H4 (cell line): ENCODE measurements around the gene CXCR2. TPM values are rescaled to one million over a fixed set of nuclear protein-coding genes. Genes with fewer than 3 reads are reported as not detected.

Source experiments
- DNase-seq: peaks from one replicate; pipeline ENCODE4 v3.0.0-alpha.2; 2015; ENCODE audit warnings: low spot score
- total RNA-seq: library from RNA; depleted of rRNA; stranded (reverse); fragments of >200 nt; shearing (Covaris generic); gene quantifications from 2 replicates; pipeline ENCODE4 v1.2.3, GENCODE V29; 2014; rRNA removed

Gene CXCR2
- total RNA-seq, 1 experiment from 2014 or later, result not detected

DNA sequence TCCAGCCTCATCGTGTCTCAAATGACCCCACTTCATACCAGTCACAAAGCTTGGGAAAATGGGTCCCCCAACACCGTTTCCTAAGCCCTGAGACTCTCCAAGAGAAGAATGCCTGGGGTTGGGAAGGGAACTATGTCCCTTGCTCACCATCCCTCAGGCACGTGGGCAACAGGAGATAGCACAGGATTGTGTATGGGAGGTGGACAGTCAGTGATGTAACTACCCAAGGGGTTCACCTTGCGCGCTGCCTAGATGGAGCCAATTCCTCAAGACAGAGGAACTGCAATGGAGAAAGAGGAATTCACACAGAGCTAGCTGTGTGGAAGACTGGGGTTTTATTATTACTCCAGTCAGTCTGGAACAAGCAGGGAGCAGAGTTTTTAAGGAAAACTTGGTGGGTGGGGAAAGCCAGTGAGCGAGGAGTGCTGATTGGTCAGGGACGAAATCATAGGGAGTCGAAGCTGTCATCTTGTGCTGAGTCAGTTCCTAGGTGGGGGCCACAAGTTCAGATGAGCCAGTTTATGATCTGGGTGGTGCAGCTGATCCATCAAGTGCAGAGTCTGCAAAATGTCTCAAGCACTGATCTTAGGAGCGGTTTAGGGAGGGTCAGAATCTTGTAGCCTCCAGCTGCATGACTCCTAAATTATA is 54.8 kb downstream of the CXCR2 start:
- DNase-seq, result no peak

DNA sequence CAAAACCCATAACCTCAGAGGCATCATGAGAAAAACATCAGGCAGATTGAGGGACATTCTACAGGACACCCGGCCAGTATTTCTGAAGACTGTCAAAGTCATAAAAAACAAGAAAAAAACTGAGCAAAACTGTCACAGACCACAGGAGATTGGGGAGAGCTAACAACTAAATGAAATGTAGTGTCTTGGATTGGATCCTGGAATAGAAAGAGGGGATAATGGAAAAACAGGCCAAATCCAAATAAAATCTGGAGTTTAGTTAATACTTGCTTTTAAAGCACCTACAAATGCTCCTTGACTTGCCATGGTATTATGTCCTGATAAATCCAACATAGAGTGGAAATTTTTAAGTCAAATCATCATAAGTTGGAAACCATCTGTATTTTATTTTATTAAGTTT is 58.5 kb downstream of the CXCR2 start:
- no peak for DNase-seq

DNA sequence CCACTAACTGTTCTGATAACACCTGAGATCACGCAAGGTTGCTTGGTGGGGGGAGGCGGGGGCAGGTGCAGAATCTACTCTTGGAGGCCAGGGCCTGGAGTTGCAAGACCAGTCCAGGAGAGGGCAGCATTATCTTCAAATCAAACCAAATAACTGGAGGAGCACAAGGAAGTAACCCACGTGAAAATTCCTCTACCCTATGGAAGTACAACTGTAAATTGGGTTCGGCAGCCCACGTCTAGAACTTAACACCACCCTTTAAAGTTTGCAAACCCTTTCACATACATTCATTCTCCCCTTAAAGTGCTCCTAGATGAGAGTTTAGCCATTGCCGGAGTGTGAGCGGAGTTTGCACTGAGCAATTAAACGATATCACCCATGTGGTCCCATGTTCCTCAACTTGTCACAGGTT is 60.5 kb downstream of the CXCR2 start:
- DNase-seq, result peak; percentile 69

Other genes starting within 250 kb of the CXCR2 start
- 0.45 and 0.74 TPM in 2 replicates for gene TNS1, start 123.0 kb upstream of the CXCR2 start, total RNA-seq
- gene RUFY4, start 56.8 kb upstream of the CXCR2 start, total RNA-seq, result not detected in 2 replicates
- not detected in 2 replicates for gene CXCR1, start 40.9 kb downstream of the CXCR2 start, total RNA-seq
- gene ARPC2, start 91.2 kb downstream of the CXCR2 start, total RNA-seq, result 264 and 290 TPM in 2 replicates
- 0.37 TPM in 1 of 2 replicates, not detected in the other for gene GPBAR1, start 135.0 kb downstream of the CXCR2 start, total RNA-seq
- 120 and 187 TPM in 2 replicates for gene AAMP, start 144.1 kb downstream of the CXCR2 start, total RNA-seq
- 39.6 and 40.2 TPM in 2 replicates for gene PNKD, start 144.5 kb downstream of the CXCR2 start, total RNA-seq
- 57.1 and 70.5 TPM in 2 replicates for gene TMBIM1, start 166.5 kb downstream of the CXCR2 start, total RNA-seq
- gene CATIP, start 230.8 kb downstream of the CXCR2 start, total RNA-seq, result not detected in 2 replicates